Measurements from ENCODE around the gene SHC1. TPM values are rescaled to one million over a fixed set of nuclear protein-coding genes. Genes with fewer than 3 reads are reported as not detected.

SHC1 gene
- total RNA-seq, 4 donors from 2014 or later: 69.1 to 104 (median 90.2) TPM

DNA sequence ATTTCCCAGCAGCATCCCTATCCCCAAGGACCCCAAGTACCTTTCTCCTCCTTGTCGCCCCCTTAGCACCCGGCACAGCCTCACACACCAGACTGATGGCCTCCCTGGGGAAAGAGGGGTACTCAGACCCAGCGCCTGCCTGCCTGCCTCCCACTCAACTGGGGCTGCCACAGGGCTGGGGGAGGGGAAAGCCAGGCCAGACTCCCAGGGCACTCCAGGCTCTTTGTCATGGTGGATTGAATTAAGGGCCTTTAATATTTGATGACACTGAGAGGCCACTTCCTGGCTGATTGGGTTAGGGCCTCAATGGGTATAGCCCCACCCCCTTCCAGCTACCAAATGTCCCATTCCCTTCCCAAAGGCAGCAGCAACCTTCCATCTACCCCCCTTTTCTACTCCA lies 1.8 kb downstream of the SHC1 start:
- no CpG with 5 or more reads among the region's 3 CpGs for WGBS, 2 donors (ENCODE audit: low coverage in 1 of 2)
- Histone ChIP-seq H3K27ac (peak overlapping the region in 3 of 4 donors; percentile 95 to 99 (median 99)), H3K27me3 (no peaks in the 10 kb centered on the region), H3K4me1 (peaks cover 2 to 68% (median 34%) of the 10 kb centered on the region in 3 donors), H3K4me3 (peak overlapping the region in 1 of 2 donors; percentile 55), H3K36me3 (peaks cover 0 to 52% of the 10 kb centered on the region in 2 donors), H3K9me3 (no peaks in the 10 kb centered on the region)
- TF ChIP-seq EP300 (IDR thresholded peaks at IDR 0.05) (no peak), CTCF (IDR thresholded peaks at IDR 0.05) (no peak), POLR2A (IDR thresholded peaks at IDR 0.05) (no peak), POLR2AphosphoS5 (IDR thresholded peaks at IDR 0.05) (no peak)
- no peak for ATAC-seq

DNA sequence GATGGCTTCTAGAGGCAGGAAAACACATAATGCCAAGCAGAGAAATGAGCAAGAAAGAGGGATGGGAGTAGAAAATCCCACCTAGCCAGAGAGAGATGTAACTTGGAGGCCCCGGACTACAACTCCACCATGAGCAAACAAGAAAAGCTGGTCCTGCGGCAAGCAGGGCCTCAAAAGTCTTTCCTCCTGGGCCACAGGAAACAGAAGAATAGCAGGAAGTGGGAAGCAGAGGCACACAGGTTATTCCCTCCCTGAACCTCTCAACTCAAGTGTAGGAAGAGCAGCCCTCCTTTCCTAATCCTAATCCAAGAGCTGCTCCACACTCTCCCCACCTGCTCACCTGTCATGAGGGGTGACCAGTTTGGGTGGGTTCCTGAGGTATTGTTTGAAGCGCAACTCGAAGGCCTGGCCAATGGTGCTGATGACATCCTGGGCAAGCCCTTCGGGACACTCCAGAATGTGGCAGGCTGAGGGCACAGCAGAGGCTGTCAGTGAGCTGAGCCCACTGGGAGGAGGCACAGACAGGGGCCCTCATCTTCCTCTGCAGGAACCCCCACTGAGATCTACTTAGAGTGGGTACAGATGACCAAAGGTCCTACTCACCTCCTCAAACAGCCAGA lies 3.1 kb downstream of the SHC1 start:
- TF ChIP-seq POLR2AphosphoS5 (IDR thresholded peaks at IDR 0.05) (no peak), EP300 (IDR thresholded peaks at IDR 0.05) (no peak)
- peaks cover 0 to 70% (median 38%) of the 10 kb centered on the region in 3 donors for H3K4me1 ChIP-seq
- H3K27ac ChIP-seq: peak overlapping the region in 3 of 4 donors; percentile 64 to 99 (median 95)
- no peaks in the 10 kb centered on the region for H3K9me3 ChIP-seq
- H3K27me3 ChIP-seq: no peaks in the 10 kb centered on the region
- peaks cover 0 to 63% of the 10 kb centered on the region in 2 donors for H3K36me3 ChIP-seq
- ATAC-seq: no peak
- no peak overlapping the region for H3K4me3 ChIP-seq
- WGBS, 2 donors (ENCODE audit: low coverage in 1 of 2): 80% methylated on average over 2 of the region's 5 CpGs; no CpG with 5 or more reads in 1 of the 2 donors

DNA sequence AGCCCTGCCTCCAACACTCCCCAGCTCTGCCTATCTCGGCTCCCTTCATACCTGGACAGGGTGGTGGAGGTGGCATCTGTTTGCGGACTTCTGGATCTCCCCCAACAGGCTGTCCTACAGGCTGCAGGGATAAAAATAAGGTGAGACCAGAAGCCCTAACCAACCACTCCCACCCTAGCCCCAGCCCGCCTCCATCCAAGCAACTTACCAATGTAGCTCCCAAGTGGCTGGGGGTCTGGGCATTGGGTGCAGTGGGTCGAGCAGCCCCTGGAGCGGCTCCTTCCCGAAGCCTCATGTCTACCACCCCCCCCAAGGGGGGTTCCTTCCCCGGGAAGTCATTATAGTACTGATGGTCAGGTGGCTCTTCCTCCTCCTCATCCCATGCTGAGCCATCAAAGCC lies 4.4 kb downstream of the SHC1 start:
- H3K36me3 ChIP-seq: peaks cover 0 to 63% of the 10 kb centered on the region in 2 donors
- no peaks in the 10 kb centered on the region for H3K27me3 ChIP-seq
- no peaks in the 10 kb centered on the region for H3K9me3 ChIP-seq
- H3K27ac ChIP-seq: peak overlapping the region in 3 of 4 donors; percentile 64 to 99 (median 95)
- peaks cover 0 to 63% (median 28%) of the 10 kb centered on the region in 3 donors for H3K4me1 ChIP-seq
- TF ChIP-seq EP300 (IDR thresholded peaks at IDR 0.05): no peak
- no peak for TF ChIP-seq POLR2AphosphoS5 (IDR thresholded peaks at IDR 0.05)
- TF ChIP-seq CTCF (IDR thresholded peaks at IDR 0.05): no peak
- ATAC-seq: no peak
- 50% methylated on average over 2 of the region's 7 CpGs; no CpG with 5 or more reads in 1 of the 2 donors for WGBS, 2 donors (ENCODE audit: low coverage in 1 of 2)
- no peak overlapping the region for H3K4me3 ChIP-seq

GRCh38 chr1:154964359-154964758 lies 6.2 kb downstream of the SHC1 start:
- no peak for ATAC-seq
- no peaks in the 10 kb centered on the region for H3K9me3 ChIP-seq
- H3K4me3 ChIP-seq: no peak overlapping the region
- peaks cover 3 to 63% (median 22%) of the 10 kb centered on the region in 3 donors for H3K4me1 ChIP-seq
- peaks cover 0 to 68% of the 10 kb centered on the region in 2 donors for H3K36me3 ChIP-seq
- TF ChIP-seq POLR2AphosphoS5 (IDR thresholded peaks at IDR 0.05): no peak
- no peak for TF ChIP-seq POLR2A (IDR thresholded peaks at IDR 0.05)
- TF ChIP-seq EP300 (IDR thresholded peaks at IDR 0.05): no peak
- no peak for TF ChIP-seq CTCF (IDR thresholded peaks at IDR 0.05)
- H3K27me3 ChIP-seq: no peaks in the 10 kb centered on the region
- no peak overlapping the region for H3K27ac ChIP-seq
- WGBS, 2 donors (ENCODE audit: low coverage in 1 of 2): 61 to 87% methylated on average over 3 to 6 of the region's 6 CpGs

DNA sequence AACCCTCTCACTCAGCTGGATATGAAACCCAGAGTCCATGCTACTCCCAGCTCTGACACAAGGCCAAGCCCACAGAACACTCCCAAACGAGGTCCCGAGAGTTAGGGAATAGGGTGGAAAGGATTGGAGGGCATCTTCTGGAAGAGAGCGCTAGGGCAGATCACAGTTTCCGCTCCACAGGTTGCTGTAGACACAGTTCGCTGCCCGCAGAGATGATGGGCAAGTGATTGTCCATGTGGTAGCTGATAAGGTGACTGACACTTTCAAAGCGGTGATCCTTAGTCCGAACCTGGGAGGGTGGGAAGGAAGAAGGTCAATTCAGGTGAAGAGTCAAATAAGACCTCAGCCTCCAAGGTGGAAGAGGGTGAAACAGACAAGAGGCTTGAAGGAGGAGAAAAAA lies 6.9 kb downstream of the SHC1 start:
- Histone ChIP-seq H3K4me1 (peaks cover 3 to 63% (median 17%) of the 10 kb centered on the region in 3 donors), H3K27me3 (no peaks in the 10 kb centered on the region), H3K36me3 (peaks cover 0 to 72% of the 10 kb centered on the region in 2 donors), H3K9me3 (no peaks in the 10 kb centered on the region), H3K4me3 (no peak overlapping the region), H3K27ac (peak overlapping the region in 3 of 4 donors; percentile 91 to 99 (median 98))
- WGBS, 2 donors (ENCODE audit: low coverage in 1 of 2): 68% methylated on average over 8 of the region's 8 CpGs
- no peak for ATAC-seq
- TF ChIP-seq EP300 (IDR thresholded peaks at IDR 0.05) (no peak), POLR2AphosphoS5 (IDR thresholded peaks at IDR 0.05) (no peak), POLR2A (IDR thresholded peaks at IDR 0.05) (no peak), CTCF (IDR thresholded peaks at IDR 0.05) (no peak)

All from gastroesophageal sphincter (tissue), 4 donors.